ENCODE measurements around the gene MED15. TPM values are rescaled to one million over a fixed set of nuclear protein-coding genes. Genes with fewer than 3 reads are reported as not detected.

Gene MED15
- total RNA-seq, 3 donors from 2014 or later, result 36.6 to 53.1 (median 52.3) TPM

DNA sequence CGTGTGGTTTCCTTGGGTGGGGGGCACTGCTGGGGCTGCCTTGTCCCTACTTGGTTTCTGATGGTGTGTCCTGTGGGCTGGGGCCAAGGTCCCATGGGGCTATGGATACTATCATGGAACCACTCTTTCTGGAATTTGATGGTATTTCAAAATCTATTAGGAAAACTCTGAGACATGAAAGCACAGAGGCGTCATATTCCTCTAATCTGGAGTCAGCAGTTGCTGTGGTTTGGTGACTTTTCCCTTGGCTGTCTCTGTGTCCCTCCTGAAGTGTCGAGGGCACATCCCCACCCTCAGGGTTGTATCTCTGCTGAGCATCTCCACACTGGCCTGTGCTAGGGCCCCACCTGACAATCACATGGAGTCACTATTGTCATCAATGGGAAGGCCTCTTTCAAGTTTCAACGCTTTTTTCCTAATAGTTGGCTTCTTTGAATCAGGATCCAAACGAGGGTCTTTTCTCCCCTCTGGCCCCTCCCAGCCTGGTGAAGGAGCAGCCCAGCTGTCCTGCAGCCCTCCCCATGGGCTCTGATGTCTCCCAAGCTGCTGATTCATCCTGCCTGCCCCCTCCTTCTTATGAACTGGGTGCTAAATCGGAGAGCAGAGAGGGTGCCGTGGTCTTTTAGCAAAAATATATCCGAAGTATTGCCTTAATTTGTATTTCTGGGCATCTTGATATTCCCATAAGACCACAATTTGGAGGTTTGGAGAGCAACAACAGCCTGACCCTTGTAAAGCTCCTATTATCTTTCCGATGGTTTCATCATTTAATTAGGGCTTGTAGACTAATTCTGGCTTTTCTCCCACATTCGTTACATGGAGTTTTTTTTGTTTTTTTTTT is 38.5 kb downstream of the MED15 start:
- H3K9me3 ChIP-seq, result no peaks in the 10 kb centered on the region
- no peaks in the 10 kb centered on the region for H3K36me3 ChIP-seq
- intact Hi-C loops (cut with DNase I; ENCODE audit: low total_unique reads), result no loop called here
- peak overlapping the region in 1 of 2 donors; percentile 10 for H3K27ac ChIP-seq
- peaks cover 8 to 9% of the 10 kb centered on the region in 2 donors for H3K4me1 ChIP-seq
- TF ChIP-seq, protein P1, sequence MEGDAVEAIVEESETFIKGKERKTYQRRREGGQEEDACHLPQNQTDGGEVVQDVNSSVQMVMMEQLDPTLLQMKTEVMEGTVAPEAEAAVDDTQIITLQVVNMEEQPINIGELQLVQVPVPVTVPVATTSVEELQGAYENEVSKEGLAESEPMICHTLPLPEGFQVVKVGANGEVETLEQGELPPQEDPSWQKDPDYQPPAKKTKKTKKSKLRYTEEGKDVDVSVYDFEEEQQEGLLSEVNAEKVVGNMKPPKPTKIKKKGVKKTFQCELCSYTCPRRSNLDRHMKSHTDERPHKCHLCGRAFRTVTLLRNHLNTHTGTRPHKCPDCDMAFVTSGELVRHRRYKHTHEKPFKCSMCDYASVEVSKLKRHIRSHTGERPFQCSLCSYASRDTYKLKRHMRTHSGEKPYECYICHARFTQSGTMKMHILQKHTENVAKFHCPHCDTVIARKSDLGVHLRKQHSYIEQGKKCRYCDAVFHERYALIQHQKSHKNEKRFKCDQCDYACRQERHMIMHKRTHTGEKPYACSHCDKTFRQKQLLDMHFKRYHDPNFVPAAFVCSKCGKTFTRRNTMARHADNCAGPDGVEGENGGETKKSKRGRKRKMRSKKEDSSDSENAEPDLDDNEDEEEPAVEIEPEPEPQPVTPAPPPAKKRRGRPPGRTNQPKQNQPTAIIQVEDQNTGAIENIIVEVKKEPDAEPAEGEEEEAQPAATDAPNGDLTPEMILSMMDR (IDR thresholded peaks at IDR 0.05), result no peak
- TF ChIP-seq POLR2A (IDR thresholded peaks at IDR 0.05) (no peak), POLR2AphosphoS5 (IDR thresholded peaks at IDR 0.05) (no peak)
- DNase-seq (ENCODE audit: low spot score in 2 of 2), result no peak
- no peak overlapping the region for H3K4me3 ChIP-seq
- H3K27me3 ChIP-seq, result no peaks in the 10 kb centered on the region

DNA sequence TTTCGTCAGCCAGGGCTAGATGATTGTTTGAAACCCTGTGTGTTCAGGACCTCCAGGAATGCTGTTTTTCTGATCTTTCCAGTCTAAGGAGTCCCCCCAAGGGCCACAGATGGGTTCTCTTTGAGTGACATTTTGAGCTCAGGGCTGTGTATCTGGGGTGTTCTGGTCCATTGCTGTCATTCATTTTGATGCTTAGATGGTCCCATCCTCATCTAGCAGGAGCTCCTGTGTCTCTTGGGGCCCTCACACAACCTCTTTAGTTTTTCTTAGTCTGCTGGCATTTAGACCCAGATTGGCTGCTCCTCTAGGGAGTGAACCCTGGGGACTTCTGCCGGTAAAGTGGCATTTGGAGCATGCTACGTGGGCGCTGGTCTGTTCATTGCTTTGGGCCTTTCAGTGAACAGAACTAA is 39.1 kb downstream of the MED15 start:
- Histone ChIP-seq H3K4me3 (no peak overlapping the region), H3K27ac (no peak overlapping the region), H3K9me3 (no peaks in the 10 kb centered on the region), H3K36me3 (no peaks in the 10 kb centered on the region), H3K4me1 (peaks cover 8 to 13% of the 10 kb centered on the region in 2 donors), H3K27me3 (no peaks in the 10 kb centered on the region)
- no peak for DNase-seq (ENCODE audit: low spot score in 2 of 2)
- intact Hi-C loops (cut with DNase I; ENCODE audit: low total_unique reads), result no loop called here
- TF ChIP-seq POLR2AphosphoS5 (IDR thresholded peaks at IDR 0.05) (no peak), POLR2A (IDR thresholded peaks at IDR 0.05) (no peak)
- TF ChIP-seq, protein P1 (IDR thresholded peaks at IDR 0.05), result no peak

DNA sequence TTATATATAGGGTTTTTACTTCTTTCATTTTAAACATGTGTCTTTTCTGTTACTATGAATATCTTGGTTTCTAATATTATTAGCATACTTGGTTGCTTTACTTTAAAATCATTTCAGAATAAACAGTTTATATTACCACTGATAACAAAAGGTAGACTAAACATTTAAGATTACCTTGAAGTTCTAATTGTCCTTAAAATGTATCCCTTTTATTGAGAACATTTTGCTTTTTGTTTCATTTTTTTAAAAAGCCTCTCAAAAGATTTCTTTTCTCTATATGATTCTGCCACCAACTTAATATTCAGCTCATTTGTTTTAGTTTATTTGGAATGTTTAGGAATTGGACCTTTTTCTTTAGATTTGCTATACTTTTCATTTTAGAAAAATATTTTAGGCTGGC is 39.6 kb downstream of the MED15 start:
- no peaks in the 10 kb centered on the region for H3K9me3 ChIP-seq
- no peak for DNase-seq (ENCODE audit: low spot score in 2 of 2)
- peaks cover 8 to 17% of the 10 kb centered on the region in 2 donors for H3K4me1 ChIP-seq
- no peak overlapping the region for H3K4me3 ChIP-seq
- no peak overlapping the region for H3K27ac ChIP-seq
- no peaks in the 10 kb centered on the region for H3K27me3 ChIP-seq
- TF ChIP-seq, protein P1 (IDR thresholded peaks at IDR 0.05), result no peak
- TF ChIP-seq POLR2A (IDR thresholded peaks at IDR 0.05), result no peak
- TF ChIP-seq POLR2AphosphoS5 (IDR thresholded peaks at IDR 0.05), result no peak
- no peaks in the 10 kb centered on the region for H3K36me3 ChIP-seq
- intact Hi-C loops (cut with DNase I; ENCODE audit: low total_unique reads), result no loop called here

DNA sequence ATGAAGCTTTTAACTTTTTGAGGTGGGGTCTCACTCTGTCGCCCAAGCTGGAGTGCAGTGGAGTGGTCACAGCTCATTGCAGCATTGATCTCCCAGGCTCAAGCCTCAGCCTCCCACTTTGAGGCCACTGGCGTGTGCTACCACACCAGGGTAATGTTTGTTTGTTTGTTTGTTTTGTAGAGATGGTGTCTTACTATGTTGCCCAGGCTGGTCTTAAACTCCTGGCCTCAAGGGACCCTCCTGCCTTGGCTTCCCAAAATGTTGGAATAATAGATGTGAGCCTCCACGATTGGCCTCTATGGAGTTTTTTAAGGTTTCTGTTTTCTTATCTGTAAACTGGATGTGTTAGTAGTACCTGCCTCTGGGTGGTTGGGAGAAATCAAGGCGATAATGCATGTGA is 41.4 kb downstream of the MED15 start:
- Histone ChIP-seq H3K9me3 (no peaks in the 10 kb centered on the region), H3K4me1 (peaks cover 8 to 19% of the 10 kb centered on the region in 2 donors), H3K4me3 (no peak overlapping the region), H3K27me3 (no peaks in the 10 kb centered on the region), H3K27ac (peak overlapping the region; percentile 90 to 97), H3K36me3 (no peaks in the 10 kb centered on the region)
- intact Hi-C loops (cut with DNase I; ENCODE audit: low total_unique reads), result no loop called here
- DNase-seq (ENCODE audit: low spot score in 2 of 2), result no peak
- TF ChIP-seq POLR2AphosphoS5 (IDR thresholded peaks at IDR 0.05), result no peak
- no peak for TF ChIP-seq POLR2A (IDR thresholded peaks at IDR 0.05)
- TF ChIP-seq, protein P1 (IDR thresholded peaks at IDR 0.05), result no peak

DNA sequence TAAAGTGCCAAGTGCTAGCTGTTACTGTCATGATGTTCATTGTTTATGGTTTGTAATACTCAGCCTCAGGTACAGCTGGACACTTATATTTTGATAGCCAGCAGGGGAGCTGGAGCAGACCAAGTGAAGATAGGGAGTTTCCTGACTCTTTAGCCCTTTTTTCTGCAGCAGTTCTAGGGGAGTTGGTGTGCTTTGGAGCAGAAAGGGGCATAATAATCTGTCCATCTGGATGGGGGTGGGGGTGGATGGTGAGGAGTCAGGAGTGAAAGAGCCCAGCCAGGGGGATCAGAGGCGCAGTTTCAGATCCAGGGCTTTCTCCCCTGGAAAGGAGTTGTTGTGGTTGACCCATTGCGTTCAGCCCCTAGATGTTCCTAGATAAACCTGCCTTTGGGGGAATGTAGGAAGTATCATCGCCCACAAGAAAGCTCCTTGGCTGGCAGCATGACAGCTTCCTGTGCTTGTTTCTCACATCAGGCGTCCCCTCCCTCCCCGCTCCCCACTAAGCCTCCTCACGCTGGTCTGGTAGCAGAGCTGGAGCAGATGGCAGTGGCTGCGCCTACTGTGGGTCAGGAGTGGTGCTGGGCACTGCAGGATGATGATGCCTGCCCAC is 41.9 kb downstream of the MED15 start:
- H3K27me3 ChIP-seq, result no peaks in the 10 kb centered on the region
- H3K4me3 ChIP-seq, result no peak overlapping the region
- TF ChIP-seq, protein P1 (IDR thresholded peaks at IDR 0.05), result no peak
- TF ChIP-seq POLR2AphosphoS5 (IDR thresholded peaks at IDR 0.05) (no peak), POLR2A (IDR thresholded peaks at IDR 0.05) (no peak)
- intact Hi-C loops (cut with DNase I; ENCODE audit: low total_unique reads), result no loop called here
- H3K27ac ChIP-seq, result peak overlapping the region; percentile 90 to 97
- peaks cover 8 to 21% of the 10 kb centered on the region in 2 donors for H3K4me1 ChIP-seq
- no peak for DNase-seq (ENCODE audit: low spot score in 2 of 2)
- no peaks in the 10 kb centered on the region for H3K9me3 ChIP-seq
- no peaks in the 10 kb centered on the region for H3K36me3 ChIP-seq
